Measurements from ENCODE around the gene ZFP91. TPM values are rescaled to one million over a fixed set of nuclear protein-coding genes. Genes with fewer than 3 reads are reported as not detected.

The ZFP91 gene
- total RNA-seq, 1 experiment from 2014 or later, result 80.4 TPM

- Histone ChIP-seq H3K4me3 (ENCODE audit: low read depth in 2 of 2, low read length in 2 of 2) (no peak overlapping the region), H3K4me1 (ENCODE audit: control insufficient read depth, insufficient read depth, low read length) (no peaks in the 10 kb centered on the region), H3K36me3 (ENCODE audit: control insufficient read depth, insufficient read depth, low read length) (no peaks in the 10 kb centered on the region), H3K27ac (ENCODE audit: low read length) (no peak overlapping the region), H3K27me3 (ENCODE audit: control insufficient read depth, insufficient read depth, low read length) (0 out of 2 replicates have a peak, but pooled peaks cover under 1% of the 10 kb centered on the region), H3K9me3 (ENCODE audit: control insufficient read depth, insufficient read depth, low read depth, low read length) (no peaks in the 10 kb centered on the region)
- DNase-seq (ENCODE audit: low read depth, low spot score), result no peak
- ChIA-PET CTCF (no interaction called here), POLR2A (interaction anchor here (0.6 kb wide), 1 partner anchor 175 kb away, joined by 3 read pairs; no protein-coding TSS in a partner anchor)
- intact Hi-C loops (cut with micrococcal nuclease; ENCODE audit: unreplicated experiment), result no loop called here
- no TSS peak for BruUV-seq (replicated peaks)
- TF ChIP-seq, protein P1, sequence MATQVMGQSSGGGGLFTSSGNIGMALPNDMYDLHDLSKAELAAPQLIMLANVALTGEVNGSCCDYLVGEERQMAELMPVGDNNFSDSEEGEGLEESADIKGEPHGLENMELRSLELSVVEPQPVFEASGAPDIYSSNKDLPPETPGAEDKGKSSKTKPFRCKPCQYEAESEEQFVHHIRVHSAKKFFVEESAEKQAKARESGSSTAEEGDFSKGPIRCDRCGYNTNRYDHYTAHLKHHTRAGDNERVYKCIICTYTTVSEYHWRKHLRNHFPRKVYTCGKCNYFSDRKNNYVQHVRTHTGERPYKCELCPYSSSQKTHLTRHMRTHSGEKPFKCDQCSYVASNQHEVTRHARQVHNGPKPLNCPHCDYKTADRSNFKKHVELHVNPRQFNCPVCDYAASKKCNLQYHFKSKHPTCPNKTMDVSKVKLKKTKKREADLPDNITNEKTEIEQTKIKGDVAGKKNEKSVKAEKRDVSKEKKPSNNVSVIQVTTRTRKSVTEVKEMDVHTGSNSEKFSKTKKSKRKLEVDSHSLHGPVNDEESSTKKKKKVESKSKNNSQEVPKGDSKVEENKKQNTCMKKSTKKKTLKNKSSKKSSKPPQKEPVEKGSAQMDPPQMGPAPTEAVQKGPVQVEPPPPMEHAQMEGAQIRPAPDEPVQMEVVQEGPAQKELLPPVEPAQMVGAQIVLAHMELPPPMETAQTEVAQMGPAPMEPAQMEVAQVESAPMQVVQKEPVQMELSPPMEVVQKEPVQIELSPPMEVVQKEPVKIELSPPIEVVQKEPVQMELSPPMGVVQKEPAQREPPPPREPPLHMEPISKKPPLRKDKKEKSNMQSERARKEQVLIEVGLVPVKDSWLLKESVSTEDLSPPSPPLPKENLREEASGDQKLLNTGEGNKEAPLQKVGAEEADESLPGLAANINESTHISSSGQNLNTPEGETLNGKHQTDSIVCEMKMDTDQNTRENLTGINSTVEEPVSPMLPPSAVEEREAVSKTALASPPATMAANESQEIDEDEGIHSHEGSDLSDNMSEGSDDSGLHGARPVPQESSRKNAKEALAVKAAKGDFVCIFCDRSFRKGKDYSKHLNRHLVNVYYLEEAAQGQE (IDR thresholded peaks at IDR 0.05; ENCODE audit: insufficient read depth in 1 of 2, low read depth in 2 of 2, low read length in 1 of 2), result no peak
- TF ChIP-seq CTCF (IDR thresholded peaks at IDR 0.05) (no peak), SIN3A (IDR thresholded peaks at IDR 0.05; ENCODE audit: borderline replicate concordance, insufficient read depth, low read depth, low read length) (no peak), TCF7L2 (IDR thresholded peaks at IDR 0.05; ENCODE audit: low read depth, low read length) (no peak), POLR2AphosphoS5 (IDR thresholded peaks at IDR 0.05; ENCODE audit: low read depth, low read length) (no peak)
- ATAC-seq, result no peak
- in situ Hi-C loops (cut with HindIII; ENCODE audit: low pct_unique_long_range_greater_than_20kb, low sequenced_read_pairs), result no loop called here
Measured at GRCh38 chr11:58637371-58637770, 58.5 kb downstream of the ZFP91 start.

DNA sequence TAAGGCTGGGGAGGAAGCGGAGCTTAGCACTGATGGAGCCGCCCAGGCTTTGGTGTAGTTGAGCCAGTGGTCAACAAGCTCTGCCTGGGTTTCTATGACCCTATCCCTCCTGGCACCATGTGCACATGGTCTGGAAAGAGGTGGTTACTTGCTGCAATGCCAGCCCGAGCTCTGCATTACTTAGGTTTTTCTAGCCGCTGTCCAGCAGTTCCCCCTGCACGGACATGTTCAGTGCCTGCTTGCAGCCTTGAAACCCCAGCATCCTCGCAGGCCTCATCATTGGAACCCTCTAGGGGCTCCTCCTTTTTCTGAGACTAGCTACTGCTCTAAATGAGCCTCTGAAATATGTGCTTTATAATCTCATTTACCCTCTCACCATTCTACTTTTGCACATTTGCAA is 60.2 kb downstream of the ZFP91 start:
- ChIA-PET POLR2A (no interaction called here), CTCF (no interaction called here)
- TF ChIP-seq CTCF (IDR thresholded peaks at IDR 0.05), result no peak
- TF ChIP-seq, protein P1 (IDR thresholded peaks at IDR 0.05; ENCODE audit: insufficient read depth in 1 of 2, low read depth in 2 of 2, low read length in 1 of 2), result peak; percentile 45 to 49; a peak in 2 of 4 replicates
- no peak for TF ChIP-seq POLR2AphosphoS5 (IDR thresholded peaks at IDR 0.05; ENCODE audit: low read depth, low read length)
- no peak overlapping the region for H3K4me3 ChIP-seq (ENCODE audit: low read depth in 2 of 2, low read length in 2 of 2)
- ATAC-seq (no peak), DNase-seq (ENCODE audit: low read depth, low spot score) (no peak)
- 0 out of 2 replicates have a peak, but pooled peaks cover 2% of the 10 kb centered on the region for H3K27me3 ChIP-seq (ENCODE audit: control insufficient read depth, insufficient read depth, low read length)
- H3K9me3 ChIP-seq (ENCODE audit: control insufficient read depth, insufficient read depth, low read depth, low read length), result no peaks in the 10 kb centered on the region
- H3K36me3 ChIP-seq (ENCODE audit: control insufficient read depth, insufficient read depth, low read length), result no peaks in the 10 kb centered on the region
- no TSS peak for BruUV-seq (replicated peaks)
- intact Hi-C loops (cut with micrococcal nuclease; ENCODE audit: unreplicated experiment) (no loop called here), in situ Hi-C loops (cut with HindIII; ENCODE audit: low pct_unique_long_range_greater_than_20kb, low sequenced_read_pairs) (no loop called here)
- no peak overlapping the region for H3K27ac ChIP-seq (ENCODE audit: low read length)
- H3K4me1 ChIP-seq (ENCODE audit: control insufficient read depth, insufficient read depth, low read length), result no peaks in the 10 kb centered on the region

All from Panc1 (cell line).